NCI-H526 treated with DMSO at 0.1 percent for 48 hours (cell line): ENCODE results near the gene TP53RK.

Source experiments
- DNase-seq: peaks from one replicate; lab custom pipeline; 2025; lab: John Stamatoyannopoulos, UW

The TP53RK gene

GRCh38 chr20:46689082-46689753, at the start of gene TP53RK:
TP53RK (minus strand) TSS chr20:46689444; CDS start chr20:46689414, 30 bp downstream.
- peak; percentile 96 for DNase-seq

DNA sequence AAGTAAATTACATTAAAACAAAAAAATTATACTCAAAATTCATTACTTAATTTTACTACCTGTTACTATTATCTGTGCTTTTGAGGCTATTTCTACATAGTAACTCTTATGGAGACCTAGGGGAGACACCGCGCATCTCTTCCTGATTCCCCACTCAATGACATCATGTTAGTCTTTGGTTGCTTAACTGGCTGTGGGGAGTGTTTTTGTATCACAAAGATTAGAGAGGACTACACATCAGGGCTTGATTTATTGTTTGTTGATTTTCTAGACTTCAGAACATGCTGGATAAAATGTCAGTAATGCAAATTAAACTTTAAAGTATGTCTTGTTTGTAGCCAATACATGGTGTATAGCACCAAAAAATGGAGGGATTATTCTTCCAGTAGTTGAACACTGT, 46.2 kb upstream of the TP53RK start:
- DNase-seq: no peak

DNA sequence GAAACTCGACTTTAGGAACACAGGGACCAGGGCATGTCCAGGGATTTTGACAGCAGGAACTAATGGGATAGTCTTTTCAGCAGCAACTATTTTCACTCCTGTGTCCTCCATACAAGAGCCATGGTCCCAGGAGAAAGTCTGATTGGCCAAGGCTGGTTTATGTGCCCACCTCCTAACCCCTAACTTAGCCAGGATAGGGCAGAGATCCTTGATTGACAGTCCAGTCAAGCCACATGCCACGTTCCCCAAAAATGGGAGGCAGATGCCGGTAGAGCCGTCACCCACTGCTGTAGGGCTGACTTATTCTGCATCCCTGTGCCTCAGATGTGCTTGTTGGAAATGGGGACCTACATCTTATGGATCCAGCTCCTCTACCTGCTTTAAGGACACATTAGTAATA, 42.5 kb upstream of the TP53RK start:
- DNase-seq: no peak

GRCh38 chr20:46725186-46726165, 36.2 kb upstream of the TP53RK start:
- DNase-seq: no peak

DNA sequence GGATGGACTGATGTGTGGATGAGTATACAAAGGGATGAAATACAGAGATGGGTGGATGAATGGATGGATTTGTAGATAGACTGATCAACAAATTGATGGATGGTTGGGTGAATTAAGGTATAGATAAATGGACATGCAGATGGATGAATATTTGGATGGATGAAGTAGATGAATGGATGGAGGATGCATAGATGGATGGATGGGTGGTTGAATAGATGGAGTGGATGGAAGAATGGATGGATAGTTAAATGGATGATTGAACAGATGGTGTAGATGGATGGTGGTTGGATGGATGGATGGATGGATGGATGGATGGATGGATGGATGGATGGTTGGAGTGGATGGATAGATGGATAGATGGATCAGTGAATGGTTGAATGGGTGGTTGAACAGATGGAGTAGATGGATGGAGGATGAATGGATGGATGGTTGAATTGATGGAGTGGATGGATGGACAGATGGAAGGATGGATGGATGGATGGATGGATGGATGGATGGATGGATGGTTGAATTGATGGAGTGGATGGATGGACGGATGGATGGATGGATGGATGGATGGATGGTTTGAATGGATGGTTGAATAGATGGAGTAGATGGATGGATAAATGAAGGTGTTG, 35.2 kb upstream of the TP53RK start:
- no peak for DNase-seq

- DNase-seq: no peak
These were observed 33.8 kb upstream of the TP53RK start for GRCh38 chr20:46723039-46723438.

- DNase-seq: no peak
These were observed 33.2 kb upstream of the TP53RK start for GRCh38 chr20:46722450-46722849.

DNA sequence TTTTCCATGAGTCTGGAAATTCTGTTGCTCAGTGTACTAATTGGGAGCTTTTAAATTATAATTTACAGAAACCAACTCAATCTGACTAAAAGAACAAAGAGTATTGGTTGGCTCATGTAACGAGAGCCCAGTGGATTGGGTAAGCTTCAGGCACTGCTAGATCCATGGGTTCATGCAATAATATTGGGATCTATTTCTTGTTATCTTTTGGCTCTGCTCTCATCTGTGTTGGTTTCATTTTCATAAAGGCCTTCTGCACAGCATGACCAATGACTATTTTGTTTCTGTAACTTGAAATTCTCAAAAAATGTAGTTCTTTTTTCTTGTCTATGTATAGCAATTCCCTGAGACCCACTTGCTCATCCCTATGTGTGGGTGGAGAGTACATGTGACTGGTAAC, 32.2 kb upstream of the TP53RK start:
- DNase-seq: no peak

DNA sequence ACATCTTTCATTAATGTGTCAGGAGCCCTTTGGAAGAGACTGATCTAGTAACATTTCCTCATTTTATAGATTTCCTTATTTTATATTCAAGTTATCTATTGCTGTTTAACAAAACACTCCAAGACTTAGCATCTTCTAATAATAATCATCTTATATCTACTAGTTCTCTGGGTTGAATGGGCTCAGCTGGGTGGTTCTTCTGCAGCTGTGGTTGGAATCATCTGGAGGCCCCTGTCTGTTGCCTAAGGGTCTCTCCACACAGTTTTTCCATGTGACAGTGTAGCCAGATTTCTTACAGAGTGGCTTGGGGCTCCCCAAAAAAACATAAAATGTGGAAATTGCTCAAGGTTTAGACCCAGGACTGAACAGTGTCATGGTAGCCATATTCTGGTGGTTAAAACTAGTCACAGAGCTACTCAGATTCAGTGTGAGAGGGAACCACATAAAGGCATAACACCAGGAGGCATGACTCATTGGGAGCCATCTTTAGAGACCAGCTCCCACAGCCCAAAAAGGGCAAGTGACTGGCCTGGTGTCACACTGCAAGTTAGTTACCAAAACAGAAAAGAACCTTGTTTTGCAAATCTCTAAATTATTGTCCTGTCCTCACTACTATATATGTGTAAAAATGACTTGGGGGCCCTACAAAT, 31.7 kb upstream of the TP53RK start:
- DNase-seq: no peak

DNA sequence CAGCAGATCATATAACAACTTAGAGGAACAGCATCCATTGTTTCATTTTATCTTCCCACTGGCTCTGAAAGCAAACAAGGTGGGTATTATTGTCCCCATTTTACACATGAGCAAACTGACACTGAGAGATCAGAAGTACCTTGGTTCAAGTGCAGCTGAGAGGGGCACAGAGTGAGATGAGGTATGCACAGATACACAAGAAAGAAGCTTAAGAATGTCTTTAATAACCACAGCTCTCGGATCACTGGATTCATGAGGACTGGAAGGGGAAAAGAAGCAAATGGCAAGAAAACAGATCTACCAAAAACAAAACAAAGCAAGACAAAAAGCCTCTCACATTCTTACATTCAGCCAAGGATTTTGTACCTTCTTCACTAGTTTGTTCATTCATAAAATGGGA, 30.8 kb upstream of the TP53RK start:
- DNase-seq: no peak

DNA sequence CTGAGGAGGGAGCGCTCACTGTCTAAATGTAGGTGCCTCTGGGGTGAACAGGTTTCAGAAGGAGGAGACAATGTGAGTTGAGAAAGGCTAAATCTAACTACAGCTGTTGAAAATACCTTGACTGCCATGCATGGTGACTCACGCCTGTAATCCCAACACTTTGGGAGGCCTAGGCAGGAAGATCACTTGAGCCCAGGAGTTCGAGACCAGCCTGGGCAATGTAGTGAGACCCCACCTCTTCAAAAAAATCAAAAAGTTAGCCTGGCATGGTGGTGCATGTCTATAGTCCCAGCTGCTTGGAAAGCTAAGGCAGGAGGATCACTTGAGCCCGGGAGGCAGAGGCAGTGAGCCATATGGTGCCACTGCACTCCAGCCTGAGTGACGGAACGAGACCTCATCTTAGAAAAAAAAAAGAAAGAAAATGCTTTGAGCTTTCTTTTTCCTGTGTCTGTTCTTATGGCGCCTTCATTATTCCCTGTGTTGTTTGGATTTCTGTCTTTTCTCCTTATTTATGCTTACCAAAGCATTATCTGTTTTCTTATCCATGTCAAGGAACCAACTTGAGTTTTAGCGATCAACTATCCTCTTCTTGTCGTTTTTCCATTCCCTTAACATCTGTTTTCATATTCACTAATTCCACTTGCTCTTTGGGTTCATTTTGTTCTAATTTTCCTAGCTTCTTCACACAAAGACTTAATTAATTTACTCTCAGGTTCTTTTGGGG, 28.7 kb upstream of the TP53RK start:
- DNase-seq: no peak

DNA sequence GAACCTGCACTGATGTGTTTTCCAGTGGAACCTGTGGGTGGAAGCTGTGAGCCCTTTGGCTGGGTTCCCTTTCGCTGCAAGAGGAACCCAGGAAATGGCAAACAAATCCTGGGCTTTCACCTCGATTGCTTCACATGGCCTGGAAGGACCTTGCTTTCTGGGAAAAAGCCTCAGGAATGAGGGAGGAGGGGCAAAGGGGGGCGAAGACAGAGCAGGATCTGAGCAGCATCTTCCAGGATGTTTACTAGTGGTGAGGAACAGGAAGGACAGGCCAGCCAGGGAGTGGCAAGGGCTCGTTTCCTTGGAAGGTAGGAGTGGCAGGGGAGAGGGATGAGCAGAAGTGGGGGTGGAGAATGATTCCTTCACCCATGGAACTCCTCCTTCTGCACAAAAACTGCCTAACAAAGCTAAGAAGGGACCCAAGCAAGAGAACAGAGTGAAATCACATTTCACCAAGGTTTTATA, 26.1 kb upstream of the TP53RK start:
- DNase-seq: no peak

DNA sequence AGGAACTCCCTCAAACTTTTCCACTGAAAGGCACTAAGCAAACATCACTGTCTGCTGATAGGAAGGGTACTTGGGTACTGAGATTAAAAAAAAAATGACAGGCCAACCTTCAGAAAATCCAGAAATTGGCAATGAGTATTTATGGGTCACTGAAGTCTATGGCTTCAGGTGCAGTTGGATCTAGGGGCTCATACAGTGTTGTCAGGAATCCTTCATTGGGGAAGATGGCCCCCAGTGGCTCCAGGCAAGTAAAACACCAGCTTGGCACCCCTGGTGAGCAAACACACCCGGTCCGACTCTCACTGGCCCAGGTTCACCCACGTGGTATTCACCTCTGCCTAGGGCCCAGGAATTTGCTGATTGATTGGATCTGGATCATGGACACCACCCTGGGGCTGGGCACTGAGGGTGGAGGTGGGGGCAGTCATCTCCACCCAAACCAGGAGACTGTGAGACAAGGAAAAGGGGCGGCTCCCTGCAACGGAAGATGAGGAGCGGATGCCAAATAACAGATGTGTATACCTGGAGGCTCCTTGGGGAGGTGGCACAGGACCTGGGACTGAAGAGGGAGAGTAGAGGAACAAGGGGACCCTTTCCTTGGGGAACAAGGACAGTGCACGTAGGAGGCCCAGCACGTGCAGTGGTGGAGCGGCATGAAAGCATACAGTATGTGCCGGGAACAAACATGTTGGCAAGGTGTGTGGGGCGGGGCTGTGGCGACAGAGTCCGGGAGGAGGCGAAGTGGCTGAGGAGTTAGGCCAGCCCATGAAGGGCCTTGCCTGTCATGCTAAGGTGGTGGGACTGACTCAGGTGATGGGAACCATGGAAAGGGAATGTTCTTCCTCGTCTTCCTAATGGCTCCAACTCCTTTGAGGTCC, 25.0 kb upstream of the TP53RK start:
- DNase-seq: no peak

DNA sequence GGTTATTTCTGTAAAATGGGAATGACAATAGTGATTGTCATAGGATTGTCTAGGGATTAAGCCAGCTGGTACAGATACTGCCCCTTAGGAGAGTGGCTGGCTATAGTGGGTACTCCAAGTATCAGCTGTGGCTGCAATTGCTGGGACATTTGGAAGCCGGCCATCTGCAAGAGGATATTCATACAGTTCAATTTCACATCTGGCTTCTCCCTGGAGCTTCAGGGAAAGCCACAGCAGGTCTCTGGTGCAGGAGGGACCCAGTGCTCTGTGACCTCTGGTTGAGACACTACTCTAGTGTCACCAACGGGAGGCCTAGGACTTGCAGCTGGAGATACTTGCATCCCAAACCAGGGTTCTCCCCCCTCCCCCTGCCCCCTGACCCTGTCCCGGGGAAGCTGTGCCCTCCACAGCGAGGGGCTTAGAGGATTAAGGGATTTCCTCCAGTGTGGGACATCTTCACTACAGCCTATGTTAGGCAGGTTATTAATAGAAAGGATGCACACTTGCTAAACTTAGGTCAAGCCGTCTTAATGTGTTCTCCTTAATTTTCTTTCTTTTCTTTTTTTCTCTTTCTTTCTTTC, 22.9 kb upstream of the TP53RK start:
- DNase-seq: no peak

GRCh38 chr20:46710153-46710913, 21.1 kb upstream of the TP53RK start:
- no peak for DNase-seq

DNA sequence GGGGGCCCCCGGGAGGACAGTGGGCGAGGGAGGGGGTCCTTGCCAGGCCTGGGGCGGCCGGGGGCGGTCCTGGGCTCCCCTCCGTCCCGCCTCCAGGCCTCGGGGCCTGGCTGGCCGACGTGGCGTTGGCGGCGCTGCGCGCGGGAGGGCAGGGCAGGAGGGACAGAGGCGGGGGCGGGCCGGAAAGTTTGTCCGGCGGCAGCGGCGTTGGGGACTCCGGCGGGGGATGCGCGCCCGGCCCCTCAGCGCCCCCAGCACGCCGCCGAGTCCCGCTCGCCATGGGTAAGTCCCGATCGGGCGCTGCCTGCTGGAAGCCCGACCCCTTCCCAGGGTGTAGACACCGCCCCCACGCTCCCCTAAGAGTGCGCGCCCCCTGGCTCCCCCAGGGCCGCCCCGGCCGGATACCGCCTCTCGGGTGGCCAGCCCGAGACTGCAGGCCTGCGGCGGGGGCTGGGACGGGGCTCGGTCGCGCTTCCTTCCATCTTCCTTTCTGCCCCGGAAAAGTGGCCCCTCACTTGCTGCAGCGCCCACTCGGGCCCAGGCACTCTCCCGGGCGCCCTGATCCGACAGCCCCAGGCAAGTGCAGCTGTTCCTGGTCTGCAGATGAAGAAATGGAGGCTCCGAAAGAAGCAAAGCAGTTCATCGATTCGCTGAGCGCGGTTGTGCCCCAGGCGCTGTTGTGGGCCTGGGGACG, 20.4 kb upstream of the TP53RK start, which contains the start of gene SLC2A10:
TSS of gene SLC2A10 (plus strand) at position 191 of the 694 bp plus-strand sequence. CDS start at position 279, 88 bp downstream.
- no peak for DNase-seq

DNA sequence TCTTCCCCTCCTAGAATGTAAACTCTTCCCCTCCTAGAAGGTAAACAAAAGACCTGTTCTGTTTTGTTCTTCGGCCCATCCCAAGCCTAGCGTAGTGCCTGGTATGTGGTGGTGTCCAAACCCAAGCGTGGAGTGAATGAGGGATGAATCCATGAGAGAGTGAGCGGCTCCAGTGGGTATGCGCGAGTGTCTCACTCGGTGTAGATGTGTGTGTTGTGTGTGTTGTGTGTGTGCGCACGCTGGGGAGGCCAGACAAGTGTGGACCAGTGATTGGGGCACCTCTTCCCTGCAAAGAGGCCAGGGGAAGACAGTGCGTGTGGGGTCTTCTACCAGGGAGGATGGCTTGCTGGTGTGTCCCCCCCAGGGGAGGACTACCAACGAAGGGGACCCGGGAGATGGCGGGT, 19.8 kb upstream of the TP53RK start:
- DNase-seq: no peak

- DNase-seq: peak; percentile 15
These were observed 19.1 kb upstream of the TP53RK start for GRCh38 chr20:46708172-46708860.
